HepG2 (cell line): ENCODE results near the gene CTSZ. TPM values are rescaled to one million over a fixed set of nuclear protein-coding genes. Genes with fewer than 3 reads are reported as not detected.
A peak's percentile ranks its signal among the peaks of the same experiment; 100 is the strongest.

Source experiments
- ADNP ChIP-seq: sonication (generic); formaldehyde crosslinking; IDR thresholded peaks from 2 replicates; pipeline ENCODE4 v1.4.0; 2020; ENCODE audit warnings: missing genetic modification reagents
- ARID3A ChIP-seq: IDR thresholded peaks from 2 replicates; pipeline ENCODE4 v1.6.1; 2012; ENCODE audit warnings: low read depth, low read length, improper control_type of control experiment
- BHLHE40 ChIP-seq: IDR thresholded peaks from 2 replicates; pipeline ENCODE4 v1.6.1; 2011; ENCODE audit warnings: low read length, improper control_type of control experiment
- FIP1L1 ChIP-seq: fragments of 200-400 bp; formaldehyde crosslinking; IDR thresholded peaks from 2 replicates; pipeline ENCODE4 v1.6.1; 2018; ENCODE audit warnings: low read depth, mild to moderate bottlenecking, low read length, moderate library complexity, borderline replicate concordance; ENCODE audit not compliant: insufficient read depth
- FOXO1 ChIP-seq: sonication (generic); formaldehyde crosslinking; IDR thresholded peaks from 2 replicates; pipeline ENCODE4 v1.4.0; 2020; ENCODE audit warnings: missing genetic modification reagents
- FOXP4 ChIP-seq: sonication (generic); formaldehyde crosslinking; IDR thresholded peaks from 2 replicates; pipeline ENCODE4 v1.4.0; 2020; ENCODE audit warnings: missing genetic modification reagents
- HNF1A ChIP-seq, 2 experiments: sonication (generic) in 1 of 2; formaldehyde crosslinking in 1 of 2; IDR thresholded peaks; 2 replicates each; pipeline versions ENCODE4 v1.4.0 to v1.6.1; 2016 to 2020; ENCODE audit warnings: borderline replicate concordance in 1 of 2, low read depth in 1 of 2, mild to moderate bottlenecking in 1 of 2, missing genetic modification reagents in 1 of 2
- HNRNPH1 ChIP-seq: fragments of 200-400 bp; formaldehyde crosslinking; optimal IDR thresholded peaks from 2 replicates; pipeline ENCODE3; 2017; ENCODE audit warnings: mild to moderate bottlenecking, low read depth, low read length
- MLX ChIP-seq: IDR thresholded peaks from 2 replicates; pipeline ENCODE4 v1.6.1; 2016
- NFATC3 ChIP-seq: sonication (generic); formaldehyde crosslinking; IDR thresholded peaks from 2 replicates; pipeline ENCODE4 v1.5.1; 2020; ENCODE audit warnings: mild to moderate bottlenecking, missing genetic modification reagents
- PCBP1 ChIP-seq: fragments of 200-400 bp; formaldehyde crosslinking; IDR thresholded peaks from 2 replicates; pipeline ENCODE4 v1.6.1; 2017; ENCODE audit warnings: mild to moderate bottlenecking, low read depth, low read length, borderline replicate concordance
- RFX1 ChIP-seq: fragments of 450-650 bp; IDR thresholded peaks from 2 replicates; pipeline ENCODE4 v1.6.1; 2017
- RFX5 ChIP-seq: IDR thresholded peaks from 2 replicates; pipeline ENCODE4 v1.6.1; 2011; ENCODE audit warnings: low read depth, low read length, improper control_type of control experiment
- RFXAP ChIP-seq: sonication (generic); formaldehyde crosslinking; IDR thresholded peaks from 2 replicates; pipeline ENCODE4 v1.4.0; 2020; ENCODE audit warnings: missing genetic modification reagents, borderline replicate concordance
- TARDBP ChIP-seq: sonication (generic); formaldehyde crosslinking; IDR thresholded peaks from 2 replicates; pipeline ENCODE4 v1.8.0; 2022; ENCODE audit warnings: mild to moderate bottlenecking, missing genetic modification reagents
- WIZ ChIP-seq: sonication (generic); formaldehyde crosslinking; IDR thresholded peaks from 2 replicates; pipeline ENCODE4 v1.5.1; 2020; ENCODE audit warnings: mild to moderate bottlenecking, missing genetic modification reagents
- ZNF33B ChIP-seq: sonication (generic); formaldehyde crosslinking; IDR thresholded peaks from 2 replicates; pipeline ENCODE4 v1.5.1; 2020; ENCODE audit warnings: mild to moderate bottlenecking, missing genetic modification reagents
- ZNF616 ChIP-seq: sonication (generic); formaldehyde crosslinking; IDR thresholded peaks from 2 replicates; pipeline ENCODE4 v1.5.0; 2020; ENCODE audit warnings: low read depth, mild to moderate bottlenecking, missing genetic modification reagents
- ZNF839 ChIP-seq: sonication (generic); formaldehyde crosslinking; IDR thresholded peaks from 2 replicates; pipeline ENCODE4 v1.4.0; 2020; ENCODE audit warnings: missing genetic modification reagents, mild to moderate bottlenecking, borderline replicate concordance
- polyA plus RNA-seq, 8 experiments: library from polyadenylated mRNA; depleted of rRNA in 3 of 8; stranded (reverse) in 7 of 8; unstranded in 1 of 8; fragments of >200 nt; fragmentation: Illumina TruSeq in 4 of 8; extraction: Trizol in 4 of 8; gene quantifications; 2 replicates each; pipeline versions ENCODE4 v1.2.1 to v1.2.3, GENCODE V29; 2011 to 2016; ENCODE audit warnings: low read depth in 4 of 8, missing spikeins in 1 of 8, mixed read lengths in 1 of 8; ENCODE audit not compliant: insufficient read depth in 1 of 8
- total RNA-seq, 5 experiments: library from RNA; depleted of rRNA; stranded (reverse); fragments of >200 nt; fragmentation: Illumina TruSeq; extraction: Trizol; gene quantifications; 2 replicates each; pipeline ENCODE4 v1.2.3, GENCODE V29; 2016; ENCODE audit warnings: low read depth in 1 of 5

Gene CTSZ
- total and polyA plus RNA-seq, 2 of the 13 experiments (the other 11 are each of a cell fraction or from before 2014, with no cell fraction given) = 0.33 TPM; not detected in 1

GRCh38 chr20:59032023-59032712 lies 25.1 kb upstream of the CTSZ start, which contains the start of gene ATP5F1E (continued):
- no peak; the same call in 1 of the 2 replicates for TF ChIP-seq FOXP4 (CRISPR knock-in tag)
- 0 out of 2 replicates have a peak, but pooled peaks have one; percentile 50 for TF ChIP-seq PCBP1
- peak; percentile 40; the same call in 1 of the 2 replicates for TF ChIP-seq ZNF616 (CRISPR knock-in tag)
- peak; percentile 96; the same call in 1 of the 2 replicates for TF ChIP-seq ZNF839 (CRISPR knock-in tag)
- TF ChIP-seq TARDBP = peak; percentile 71; the same call in 1 of the 2 replicates
- 0 out of 2 replicates have a peak, but pooled peaks have one; percentile 38 for TF ChIP-seq BHLHE40
- TF ChIP-seq RFXAP = peak; percentile 97
- TF ChIP-seq ADNP (CRISPR knock-in tag) = no peak
- peak; percentile 32 for TF ChIP-seq HNRNPH1
- peak; percentile 97 for TF ChIP-seq WIZ (CRISPR knock-in tag)
- 0 out of 2 replicates have a peak, but pooled peaks have one; percentile 37 for TF ChIP-seq NFATC3 (CRISPR knock-in tag)
- peak; percentile 71 for TF ChIP-seq FOXO1 (CRISPR knock-in tag)
- no peak for TF ChIP-seq FIP1L1
- TF ChIP-seq MLX (CRISPR knock-in tag) = peak; percentile 12; the same call in 1 of the 2 replicates
- peak; percentile 36 for TF ChIP-seq ARID3A
- no peak for TF ChIP-seq RFX1
- TF ChIP-seq HNF1A (IDR thresholded peaks at IDR 0.05; ENCODE audit: low read depth) = no peak
- TF ChIP-seq HNF1A (CRISPR knock-in tag; IDR thresholded peaks at IDR 0.05; ENCODE audit: borderline replicate concordance) = peak; percentile 72
- peak; percentile 77 for TF ChIP-seq RFX5
- TF ChIP-seq ZNF33B (CRISPR knock-in tag) = no peak
